K562 (cell line): ENCODE measurements around the gene LZTFL1. TPM values are rescaled to one million over a fixed set of nuclear protein-coding genes. Genes with fewer than 3 reads are reported as not detected.

Experiments
- ZNF778 ChIP-seq: fragments of 450-650 bp; formaldehyde crosslinking; IDR thresholded peaks from 2 replicates; pipeline ENCODE4 v1.4.0; 2020; ENCODE audit warnings: mild to moderate bottlenecking, moderate library complexity
- polyA plus RNA-seq, 8 experiments: library from polyadenylated mRNA; depleted of rRNA in 4 of 8; stranded (reverse) in 5 of 8; unstranded in 3 of 8; fragments of >200 nt; fragmentation: Nextera tagmentation in 2 of 8; fragmentation: Illumina TruSeq in 1 of 8; extraction: Ambion mirVana in 2 of 8; extraction: Trizol in 1 of 8; gene quantifications; 2 replicates each; pipeline versions ENCODE4 v1.2.1 to v1.2.3, GENCODE V29; 2011 to 2014; ENCODE audit warnings: inconsistent platforms in 1 of 8, missing spikeins in 1 of 8
- total RNA-seq, 7 experiments: library from RNA; depleted of rRNA in 6 of 7; stranded (reverse); fragments of >200 nt in 6 of 7; fragmentation: Illumina TruSeq in 2 of 7; extraction: Trizol in 2 of 7; gene quantifications; 2 replicates each; pipeline versions ENCODE4 v1.2.1 to v1.2.3, GENCODE V29; 2011 to 2021; ENCODE audit warnings: low replicate concordance in 1 of 7
- TF ChIP-seq, protein P1 (sequence below): fragments of 450-650 bp; IDR thresholded peaks from 2 replicates; pipeline ENCODE4 v1.6.1; 2016; ENCODE audit warnings: mild to moderate bottlenecking, moderate library complexity

Gene LZTFL1
- total and polyA plus RNA-seq, 9 of the 15 experiments (the other 6 are each of a cell fraction or from before 2014, with no cell fraction given), result 10.7 to 33.7 (median 15.3) TPM

DNA sequence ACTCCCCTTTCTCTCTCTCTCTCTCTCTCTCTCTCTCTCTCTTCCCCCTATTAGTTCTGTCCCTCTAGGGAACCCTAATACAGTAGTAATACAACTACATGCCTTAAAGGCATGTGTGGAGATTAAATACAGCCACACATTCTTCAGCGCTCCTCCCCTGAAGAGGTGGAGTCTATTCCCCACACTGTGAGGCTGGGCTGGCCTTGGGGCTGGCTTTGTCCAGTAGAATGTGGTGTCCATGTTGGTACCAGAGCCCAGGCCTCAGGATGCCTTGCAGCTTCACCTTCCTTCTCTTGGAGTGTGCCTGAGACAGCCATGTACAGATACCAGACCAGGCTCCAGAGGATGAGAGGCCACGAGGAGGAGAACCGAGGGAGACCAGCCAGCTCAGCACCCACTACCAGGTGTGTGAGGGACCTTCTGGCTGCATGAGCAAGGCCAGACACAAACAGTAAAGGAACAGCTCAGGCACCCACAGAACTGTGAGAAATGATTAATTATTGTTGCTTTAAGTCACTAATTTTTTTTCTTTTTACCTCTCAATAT lies 56.2 kb downstream of the LZTFL1 start (continued):
- TF ChIP-seq, protein P1, sequence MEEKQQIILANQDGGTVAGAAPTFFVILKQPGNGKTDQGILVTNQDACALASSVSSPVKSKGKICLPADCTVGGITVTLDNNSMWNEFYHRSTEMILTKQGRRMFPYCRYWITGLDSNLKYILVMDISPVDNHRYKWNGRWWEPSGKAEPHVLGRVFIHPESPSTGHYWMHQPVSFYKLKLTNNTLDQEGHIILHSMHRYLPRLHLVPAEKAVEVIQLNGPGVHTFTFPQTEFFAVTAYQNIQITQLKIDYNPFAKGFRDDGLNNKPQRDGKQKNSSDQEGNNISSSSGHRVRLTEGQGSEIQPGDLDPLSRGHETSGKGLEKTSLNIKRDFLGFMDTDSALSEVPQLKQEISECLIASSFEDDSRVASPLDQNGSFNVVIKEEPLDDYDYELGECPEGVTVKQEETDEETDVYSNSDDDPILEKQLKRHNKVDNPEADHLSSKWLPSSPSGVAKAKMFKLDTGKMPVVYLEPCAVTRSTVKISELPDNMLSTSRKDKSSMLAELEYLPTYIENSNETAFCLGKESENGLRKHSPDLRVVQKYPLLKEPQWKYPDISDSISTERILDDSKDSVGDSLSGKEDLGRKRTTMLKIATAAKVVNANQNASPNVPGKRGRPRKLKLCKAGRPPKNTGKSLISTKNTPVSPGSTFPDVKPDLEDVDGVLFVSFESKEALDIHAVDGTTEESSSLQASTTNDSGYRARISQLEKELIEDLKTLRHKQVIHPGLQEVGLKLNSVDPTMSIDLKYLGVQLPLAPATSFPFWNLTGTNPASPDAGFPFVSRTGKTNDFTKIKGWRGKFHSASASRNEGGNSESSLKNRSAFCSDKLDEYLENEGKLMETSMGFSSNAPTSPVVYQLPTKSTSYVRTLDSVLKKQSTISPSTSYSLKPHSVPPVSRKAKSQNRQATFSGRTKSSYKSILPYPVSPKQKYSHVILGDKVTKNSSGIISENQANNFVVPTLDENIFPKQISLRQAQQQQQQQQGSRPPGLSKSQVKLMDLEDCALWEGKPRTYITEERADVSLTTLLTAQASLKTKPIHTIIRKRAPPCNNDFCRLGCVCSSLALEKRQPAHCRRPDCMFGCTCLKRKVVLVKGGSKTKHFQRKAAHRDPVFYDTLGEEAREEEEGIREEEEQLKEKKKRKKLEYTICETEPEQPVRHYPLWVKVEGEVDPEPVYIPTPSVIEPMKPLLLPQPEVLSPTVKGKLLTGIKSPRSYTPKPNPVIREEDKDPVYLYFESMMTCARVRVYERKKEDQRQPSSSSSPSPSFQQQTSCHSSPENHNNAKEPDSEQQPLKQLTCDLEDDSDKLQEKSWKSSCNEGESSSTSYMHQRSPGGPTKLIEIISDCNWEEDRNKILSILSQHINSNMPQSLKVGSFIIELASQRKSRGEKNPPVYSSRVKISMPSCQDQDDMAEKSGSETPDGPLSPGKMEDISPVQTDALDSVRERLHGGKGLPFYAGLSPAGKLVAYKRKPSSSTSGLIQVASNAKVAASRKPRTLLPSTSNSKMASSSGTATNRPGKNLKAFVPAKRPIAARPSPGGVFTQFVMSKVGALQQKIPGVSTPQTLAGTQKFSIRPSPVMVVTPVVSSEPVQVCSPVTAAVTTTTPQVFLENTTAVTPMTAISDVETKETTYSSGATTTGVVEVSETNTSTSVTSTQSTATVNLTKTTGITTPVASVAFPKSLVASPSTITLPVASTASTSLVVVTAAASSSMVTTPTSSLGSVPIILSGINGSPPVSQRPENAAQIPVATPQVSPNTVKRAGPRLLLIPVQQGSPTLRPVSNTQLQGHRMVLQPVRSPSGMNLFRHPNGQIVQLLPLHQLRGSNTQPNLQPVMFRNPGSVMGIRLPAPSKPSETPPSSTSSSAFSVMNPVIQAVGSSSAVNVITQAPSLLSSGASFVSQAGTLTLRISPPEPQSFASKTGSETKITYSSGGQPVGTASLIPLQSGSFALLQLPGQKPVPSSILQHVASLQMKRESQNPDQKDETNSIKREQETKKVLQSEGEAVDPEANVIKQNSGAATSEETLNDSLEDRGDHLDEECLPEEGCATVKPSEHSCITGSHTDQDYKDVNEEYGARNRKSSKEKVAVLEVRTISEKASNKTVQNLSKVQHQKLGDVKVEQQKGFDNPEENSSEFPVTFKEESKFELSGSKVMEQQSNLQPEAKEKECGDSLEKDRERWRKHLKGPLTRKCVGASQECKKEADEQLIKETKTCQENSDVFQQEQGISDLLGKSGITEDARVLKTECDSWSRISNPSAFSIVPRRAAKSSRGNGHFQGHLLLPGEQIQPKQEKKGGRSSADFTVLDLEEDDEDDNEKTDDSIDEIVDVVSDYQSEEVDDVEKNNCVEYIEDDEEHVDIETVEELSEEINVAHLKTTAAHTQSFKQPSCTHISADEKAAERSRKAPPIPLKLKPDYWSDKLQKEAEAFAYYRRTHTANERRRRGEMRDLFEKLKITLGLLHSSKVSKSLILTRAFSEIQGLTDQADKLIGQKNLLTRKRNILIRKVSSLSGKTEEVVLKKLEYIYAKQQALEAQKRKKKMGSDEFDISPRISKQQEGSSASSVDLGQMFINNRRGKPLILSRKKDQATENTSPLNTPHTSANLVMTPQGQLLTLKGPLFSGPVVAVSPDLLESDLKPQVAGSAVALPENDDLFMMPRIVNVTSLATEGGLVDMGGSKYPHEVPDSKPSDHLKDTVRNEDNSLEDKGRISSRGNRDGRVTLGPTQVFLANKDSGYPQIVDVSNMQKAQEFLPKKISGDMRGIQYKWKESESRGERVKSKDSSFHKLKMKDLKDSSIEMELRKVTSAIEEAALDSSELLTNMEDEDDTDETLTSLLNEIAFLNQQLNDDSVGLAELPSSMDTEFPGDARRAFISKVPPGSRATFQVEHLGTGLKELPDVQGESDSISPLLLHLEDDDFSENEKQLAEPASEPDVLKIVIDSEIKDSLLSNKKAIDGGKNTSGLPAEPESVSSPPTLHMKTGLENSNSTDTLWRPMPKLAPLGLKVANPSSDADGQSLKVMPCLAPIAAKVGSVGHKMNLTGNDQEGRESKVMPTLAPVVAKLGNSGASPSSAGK, result no peak
- no peak for TF ChIP-seq ZNF778 (CRISPR knock-in tag)
